ENCODE measurements around the gene ABHD16A.

The ABHD16A gene

GRCh38 chr6:31658158-31658688 is 44.9 kb downstream of the ABHD16A start:
- no peak for TF ChIP-seq Cebpa-rat (IDR thresholded peaks at IDR 0.05)
- no peak overlapping the region for H3K27ac ChIP-seq
- peak overlapping the region; percentile 91 for H3K9ac ChIP-seq
- no peak overlapping the region for H3K4me3 ChIP-seq
- peaks cover 15% of the 10 kb centered on the region; the same call in 1 of the 2 replicates for H4K20me1 ChIP-seq
- H3K4me1 ChIP-seq = peaks cover 78% of the 10 kb centered on the region
- H3K27me3 ChIP-seq = no peaks in the 10 kb centered on the region
- H3K36me3 ChIP-seq = peaks cover 49% of the 10 kb centered on the region
- no peaks in the 10 kb centered on the region for H3K9me3 ChIP-seq
- H3K4me2 ChIP-seq = peak overlapping the region; percentile 100

- Histone ChIP-seq H3K9ac (no peak overlapping the region; the same call in 1 of the 2 replicates), H3K4me3 (no peak overlapping the region), H3K4me1 (peaks cover 74% of the 10 kb centered on the region), H3K27me3 (no peaks in the 10 kb centered on the region), H3K27ac (no peak overlapping the region), H3K9me3 (no peaks in the 10 kb centered on the region), H3K36me3 (peaks cover 45% of the 10 kb centered on the region), H3K4me2 (peak overlapping the region; percentile 100), H4K20me1 (peaks cover 15% of the 10 kb centered on the region; the same call in 1 of the 2 replicates)
- no peak for TF ChIP-seq Cebpa-rat (IDR thresholded peaks at IDR 0.05)
Measured at GRCh38 chr6:31657406-31658157, 45.5 kb downstream of the ABHD16A start.

- no peaks in the 10 kb centered on the region for H3K27me3 ChIP-seq
- TF ChIP-seq Cebpa-rat (IDR thresholded peaks at IDR 0.05) = no peak
- peaks cover 26% of the 10 kb centered on the region; the same call in 1 of the 2 replicates for H4K20me1 ChIP-seq
- no peak within 1 kb of the TSS for H3K27ac ChIP-seq
- H3K4me3 ChIP-seq = no peak within 1 kb of the TSS
- peaks cover 41% of the 10 kb centered on the region for H3K36me3 ChIP-seq
- peaks cover 66% of the 10 kb centered on the region for H3K4me1 ChIP-seq
- H3K9ac ChIP-seq = no peak within 1 kb of the TSS
- no peaks in the 10 kb centered on the region for H3K9me3 ChIP-seq
- H3K4me2 ChIP-seq = no peak within 1 kb of the TSS
Measured at GRCh38 chr6:31655349-31656237, 47.5 kb downstream of the ABHD16A start, which contains the start of gene APOM. TSS of gene APOM (plus strand) at chr6:31655894. CDS start at chr6:31655967, 73 bp downstream.

GRCh38 chr6:31654574-31655348 is 48.4 kb downstream of the ABHD16A start:
- Histone ChIP-seq H3K27ac (no peak overlapping the region), H3K4me2 (no peak overlapping the region), H3K27me3 (no peaks in the 10 kb centered on the region), H3K9ac (no peak overlapping the region), H3K4me3 (no peak overlapping the region), H3K9me3 (no peaks in the 10 kb centered on the region), H4K20me1 (peaks cover 34% of the 10 kb centered on the region; the same call in 1 of the 2 replicates), H3K36me3 (peaks cover 50% of the 10 kb centered on the region), H3K4me1 (peaks cover 68% of the 10 kb centered on the region)
- no peak for TF ChIP-seq Cebpa-rat (IDR thresholded peaks at IDR 0.05)

GRCh38 chr6:31652925-31653724 is 50.0 kb downstream of the ABHD16A start:
- H3K4me2 ChIP-seq = peak overlapping the region; percentile 87
- no peaks in the 10 kb centered on the region for H3K9me3 ChIP-seq
- peaks cover 62% of the 10 kb centered on the region for H3K36me3 ChIP-seq
- TF ChIP-seq Cebpa-rat (IDR thresholded peaks at IDR 0.05) = no peak
- peak overlapping the region; percentile 98 for H3K27ac ChIP-seq
- peaks cover 36% of the 10 kb centered on the region; the same call in 1 of the 2 replicates for H4K20me1 ChIP-seq
- H3K27me3 ChIP-seq = no peaks in the 10 kb centered on the region
- H3K4me1 ChIP-seq = peaks cover 51% of the 10 kb centered on the region
- H3K9ac ChIP-seq = peak overlapping the region; percentile 93
- H3K4me3 ChIP-seq = peak overlapping the region; percentile 78

GRCh38 chr6:31651602-31652191 is 51.4 kb downstream of the ABHD16A start:
- H4K20me1 ChIP-seq = peaks cover 33% of the 10 kb centered on the region; the same call in 1 of the 2 replicates
- H3K36me3 ChIP-seq = peaks cover 66% of the 10 kb centered on the region
- H3K9me3 ChIP-seq = no peaks in the 10 kb centered on the region
- peak overlapping the region; percentile 87 for H3K4me2 ChIP-seq
- peak overlapping the region; percentile 98 for H3K27ac ChIP-seq
- H3K27me3 ChIP-seq = no peaks in the 10 kb centered on the region
- TF ChIP-seq Cebpa-rat (IDR thresholded peaks at IDR 0.05) = no peak
- H3K4me3 ChIP-seq = peak overlapping the region; percentile 78
- peak overlapping the region; percentile 93 for H3K9ac ChIP-seq
- peaks cover 42% of the 10 kb centered on the region for H3K4me1 ChIP-seq

DNA sequence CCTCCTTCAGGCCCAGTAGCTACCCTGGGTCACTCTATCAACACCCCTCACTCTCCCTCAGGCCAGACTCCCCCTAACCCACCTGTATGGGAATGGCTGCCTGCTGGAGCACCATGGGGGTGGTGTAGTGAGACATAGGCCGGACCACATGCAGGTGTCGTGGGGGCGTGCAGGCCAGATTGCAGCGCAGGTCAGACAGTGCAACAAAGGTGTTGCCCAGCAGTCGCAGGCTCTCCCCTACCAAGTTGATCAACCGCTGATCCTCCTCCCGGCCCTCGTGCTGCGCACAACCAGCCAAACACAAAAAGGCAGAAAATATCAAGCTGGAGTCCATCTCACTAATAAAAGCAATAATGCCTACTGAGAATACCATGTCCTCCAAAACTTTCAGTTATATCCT is 57.8 kb downstream of the ABHD16A start:
- Histone ChIP-seq H3K27me3 (no peaks in the 10 kb centered on the region), H4K20me1 (peaks cover 72% of the 10 kb centered on the region), H3K4me2 (no peak overlapping the region), H3K36me3 (peaks cover 99% of the 10 kb centered on the region), H3K9me3 (no peaks in the 10 kb centered on the region), H3K9ac (no peak overlapping the region), H3K27ac (no peak overlapping the region), H3K4me1 (peaks cover 3% of the 10 kb centered on the region; the same call in 1 of the 2 replicates), H3K4me3 (no peak overlapping the region)
- no peak for TF ChIP-seq Cebpa-rat (IDR thresholded peaks at IDR 0.05)

GRCh38 chr6:31643818-31644454 is 59.2 kb downstream of the ABHD16A start:
- no peaks in the 10 kb centered on the region for H3K27me3 ChIP-seq
- no peak overlapping the region for H3K27ac ChIP-seq
- no peaks in the 10 kb centered on the region for H3K9me3 ChIP-seq
- H3K4me3 ChIP-seq = no peak overlapping the region
- H3K4me2 ChIP-seq = no peak overlapping the region
- H3K36me3 ChIP-seq = peaks cover 99% of the 10 kb centered on the region
- TF ChIP-seq Cebpa-rat (IDR thresholded peaks at IDR 0.05) = no peak
- H4K20me1 ChIP-seq = peaks cover 74% of the 10 kb centered on the region
- H3K4me1 ChIP-seq = no peaks in the 10 kb centered on the region
- no peak overlapping the region for H3K9ac ChIP-seq

All from BLaER1 (cell line).